ENCODE measurements around the gene PITPNB.
A peak's percentile ranks its signal among the peaks of the same experiment; 100 is the strongest.

Gene PITPNB

DNA sequence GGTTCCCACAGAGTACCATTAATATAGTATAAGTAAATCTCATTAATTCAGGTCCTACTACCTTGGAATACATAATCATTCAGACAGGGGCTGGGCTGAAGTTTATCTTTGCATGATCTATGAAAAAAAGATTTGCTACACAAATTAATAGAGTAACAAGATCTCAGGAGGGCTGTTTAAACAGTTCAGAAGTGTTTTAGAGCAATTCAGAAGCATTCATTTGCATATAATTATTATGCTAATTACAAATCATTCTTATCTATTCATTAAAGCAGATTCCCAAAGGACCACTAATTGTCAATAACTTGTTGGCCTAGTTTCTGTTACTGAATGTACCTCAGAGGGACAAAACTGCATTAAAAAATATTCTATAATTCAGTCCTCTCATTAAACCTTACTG is 40.5 kb downstream of the PITPNB start:
- DNase-seq = no peak

DNA sequence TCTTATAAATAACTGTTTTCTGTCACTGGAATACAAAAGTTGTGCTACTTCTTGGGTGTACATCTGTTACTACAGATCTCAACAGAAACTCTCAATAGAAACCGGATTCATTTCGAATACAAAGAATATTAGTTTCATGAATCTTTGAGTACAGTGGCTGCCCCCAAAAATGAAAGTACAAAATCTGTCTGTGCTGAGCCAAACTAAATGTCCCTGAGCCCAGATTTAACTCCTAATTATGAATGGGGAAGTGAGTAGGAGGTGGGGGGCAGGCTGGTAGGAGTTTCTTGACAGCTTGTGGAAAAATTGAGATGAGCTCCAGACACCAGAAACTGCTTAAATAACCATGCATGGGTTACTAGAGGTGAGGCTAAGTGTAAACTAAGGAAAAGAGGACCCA is 41.6 kb downstream of the PITPNB start:
- DNase-seq = no peak

DNA sequence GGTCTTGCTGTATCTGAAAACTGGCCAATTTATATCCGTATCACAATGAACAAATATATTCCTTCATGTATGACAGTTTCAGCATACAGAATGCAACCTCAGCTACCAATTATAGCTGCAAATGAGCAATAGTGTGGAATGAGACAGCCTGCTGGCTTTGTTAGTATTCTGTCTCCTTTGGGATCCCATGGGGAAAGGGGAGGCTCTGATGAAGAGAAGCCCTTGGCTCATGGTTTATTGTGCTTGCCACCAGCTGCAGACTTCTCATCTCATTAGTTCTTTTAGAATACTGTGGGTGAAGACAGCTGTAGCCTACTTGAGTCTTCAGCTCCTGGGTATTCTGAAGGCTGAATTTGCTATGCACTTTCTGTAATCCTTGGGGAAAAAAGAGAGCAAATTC is 42.4 kb downstream of the PITPNB start:
- DNase-seq = peak; percentile 23 to 75

DNA sequence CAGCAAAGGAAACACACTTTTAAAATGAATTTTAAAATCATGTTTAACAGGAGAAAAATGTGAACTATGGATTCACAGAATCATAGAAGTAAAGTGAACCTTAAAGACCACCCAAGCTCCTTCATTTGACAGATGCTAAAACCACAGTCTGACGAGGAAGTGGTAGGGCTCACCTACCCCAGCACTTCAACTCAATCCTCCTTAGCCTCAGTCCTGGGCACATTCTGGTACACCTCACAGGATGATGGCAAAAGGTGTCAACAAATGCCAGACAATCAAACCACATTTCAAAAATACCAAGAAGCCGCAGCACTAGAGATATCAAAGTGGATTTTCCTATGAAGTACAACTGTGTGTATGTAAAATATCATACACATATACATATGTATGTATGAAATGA is 43.1 kb downstream of the PITPNB start:
- no peak for DNase-seq

DNA sequence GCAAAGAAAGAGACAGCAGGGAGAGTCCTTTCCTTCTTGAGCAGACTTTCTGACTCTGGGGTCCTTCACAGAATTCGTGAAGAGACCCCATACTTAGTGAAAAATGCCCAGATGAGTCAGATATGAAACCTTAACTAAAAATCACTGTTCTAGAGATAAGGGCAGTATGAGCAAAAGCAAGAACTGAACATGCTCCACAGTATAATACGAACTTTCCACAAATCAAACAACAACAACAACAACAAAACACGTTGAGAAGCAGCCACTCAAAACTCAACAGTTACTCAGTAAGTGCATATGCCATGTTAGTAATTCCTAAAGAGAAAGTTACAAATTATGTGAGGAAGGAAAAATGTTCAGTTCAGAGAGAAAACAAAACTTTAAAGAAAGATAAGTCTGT is 44.3 kb downstream of the PITPNB start:
- DNase-seq = no peak

DNA sequence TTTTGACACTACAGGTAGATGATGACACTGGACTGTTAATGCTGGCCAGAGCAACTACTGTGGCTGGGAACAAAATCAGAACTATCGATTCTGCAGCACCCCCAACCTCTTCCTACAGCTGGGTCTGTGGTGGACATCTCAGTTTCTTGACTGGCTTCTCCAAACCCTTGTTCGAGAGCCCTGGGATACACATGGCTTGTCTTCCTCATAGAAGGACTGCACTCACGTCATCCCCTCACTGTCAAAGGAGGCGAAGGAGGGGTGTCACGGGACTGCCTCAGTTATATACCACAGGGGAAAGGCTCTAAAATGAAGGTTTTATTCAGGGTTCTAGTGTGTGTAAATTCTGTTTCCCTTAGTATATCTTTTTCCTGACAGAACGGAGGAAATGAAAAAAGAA is 44.9 kb downstream of the PITPNB start:
- no peak for DNase-seq

DNA sequence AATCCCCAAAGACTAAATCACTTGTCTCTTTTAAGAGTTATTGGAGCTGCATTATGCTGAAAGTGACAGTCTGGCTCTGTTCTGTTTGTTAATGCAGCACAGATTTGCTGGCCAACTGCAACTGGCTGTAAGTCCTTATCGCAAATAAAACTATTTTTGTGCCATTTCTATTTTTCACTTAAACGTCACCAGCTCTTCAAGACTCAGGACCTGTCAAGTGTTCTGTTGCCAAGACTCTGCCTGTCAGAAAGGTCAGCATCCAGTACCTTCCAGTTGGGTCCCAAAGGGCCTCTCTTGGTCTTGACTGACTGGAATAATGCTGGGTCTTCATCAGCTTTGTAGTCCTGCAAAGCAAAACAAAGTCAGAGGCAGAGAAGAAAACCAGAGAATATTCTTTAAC is 45.6 kb downstream of the PITPNB start:
- DNase-seq = no peak

DNA sequence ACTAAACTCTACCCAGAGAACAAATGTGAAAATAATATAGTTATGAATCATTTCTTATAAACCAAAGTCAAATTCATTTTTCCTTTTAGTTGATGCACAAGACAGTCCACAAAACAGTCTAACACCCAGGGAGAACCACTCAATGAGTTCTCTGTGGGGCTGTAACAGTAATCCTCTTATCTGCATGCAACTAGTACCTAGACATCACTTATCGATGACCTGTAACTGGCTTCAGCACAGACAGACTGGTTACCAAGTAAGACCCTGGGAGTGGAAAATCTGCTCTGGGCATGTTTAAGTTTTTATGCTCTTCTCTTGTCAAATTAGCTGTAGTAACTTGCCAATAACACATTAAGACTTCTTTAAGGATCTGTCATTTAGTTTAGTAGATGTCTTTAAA is 46.6 kb downstream of the PITPNB start:
- DNase-seq = no peak

DNA sequence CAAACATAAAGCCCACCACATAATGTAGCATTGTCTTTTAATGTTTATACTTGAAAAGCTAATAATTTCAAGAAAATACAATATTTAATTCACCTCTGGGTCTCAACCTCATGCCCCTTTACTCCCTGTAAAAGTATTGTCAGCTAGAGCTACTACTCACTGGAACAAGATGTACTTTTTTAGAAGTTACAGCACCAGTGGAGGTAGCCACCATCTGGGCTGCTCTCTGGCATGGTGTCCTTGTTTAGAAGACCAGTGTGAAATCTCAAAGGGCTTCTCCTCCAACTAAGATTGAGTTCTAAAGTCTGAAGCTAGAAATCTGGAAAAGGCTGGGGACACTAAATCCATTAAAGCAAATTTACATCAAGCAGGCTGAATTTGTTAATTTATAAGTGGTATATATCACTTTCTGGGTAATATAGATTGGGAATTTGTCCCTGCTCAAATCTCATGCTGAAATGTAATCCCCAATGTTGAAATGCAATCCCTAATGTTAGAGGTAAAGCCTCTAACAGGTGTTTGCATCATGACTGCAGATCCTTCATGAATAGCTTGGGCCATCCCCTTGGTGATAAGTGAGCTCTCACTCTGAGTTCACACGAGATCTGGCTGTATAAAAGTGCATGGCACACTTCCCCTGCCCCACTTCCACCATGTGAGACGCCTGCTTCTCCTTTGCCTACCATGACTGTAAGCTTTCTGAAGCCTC is 47.6 kb downstream of the PITPNB start:
- DNase-seq = no peak

DNA sequence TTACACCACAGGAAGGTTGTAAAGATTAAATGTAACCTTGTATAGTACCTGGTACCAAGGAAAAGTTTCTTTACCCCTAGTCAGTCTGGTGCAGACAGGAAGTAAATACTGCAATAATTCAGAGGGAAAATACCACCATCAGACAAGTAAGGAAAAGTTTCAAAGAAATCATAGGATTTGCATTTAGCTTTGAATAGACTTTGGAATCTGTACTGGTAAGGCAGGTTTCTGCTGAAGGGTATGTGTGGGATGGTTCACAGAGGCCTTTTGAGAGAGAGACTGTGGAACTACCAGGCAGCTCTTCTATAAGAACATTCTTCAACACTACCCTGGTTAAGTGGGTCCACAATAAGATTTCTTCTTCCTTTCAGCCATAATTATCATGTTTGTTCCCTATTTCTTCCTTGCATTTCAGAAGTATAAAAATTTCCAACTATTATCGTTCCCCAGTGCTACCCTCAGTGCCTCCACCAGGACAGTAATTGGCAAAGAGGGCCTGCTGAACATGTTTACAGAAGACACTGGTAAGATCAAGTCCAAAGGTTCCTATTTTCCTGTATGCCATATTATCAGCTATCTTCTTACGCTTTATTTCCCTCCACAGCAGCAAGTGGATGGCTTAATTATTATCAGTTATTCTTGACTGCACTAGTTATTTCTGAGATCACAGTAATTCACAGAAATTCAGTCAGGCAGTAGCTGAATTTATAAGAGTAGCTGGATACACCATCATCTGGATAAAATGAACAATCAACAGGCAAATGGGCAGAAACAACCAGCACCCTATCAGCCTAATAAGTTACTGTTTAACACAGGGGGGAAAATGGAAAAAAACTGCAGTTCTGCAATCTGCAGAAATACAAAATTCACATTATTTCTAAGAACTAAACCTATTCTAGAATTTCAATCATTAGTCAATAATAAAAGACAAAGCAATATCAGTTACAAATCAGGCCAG is 48.5 kb downstream of the PITPNB start:
- DNase-seq = no peak

DNA sequence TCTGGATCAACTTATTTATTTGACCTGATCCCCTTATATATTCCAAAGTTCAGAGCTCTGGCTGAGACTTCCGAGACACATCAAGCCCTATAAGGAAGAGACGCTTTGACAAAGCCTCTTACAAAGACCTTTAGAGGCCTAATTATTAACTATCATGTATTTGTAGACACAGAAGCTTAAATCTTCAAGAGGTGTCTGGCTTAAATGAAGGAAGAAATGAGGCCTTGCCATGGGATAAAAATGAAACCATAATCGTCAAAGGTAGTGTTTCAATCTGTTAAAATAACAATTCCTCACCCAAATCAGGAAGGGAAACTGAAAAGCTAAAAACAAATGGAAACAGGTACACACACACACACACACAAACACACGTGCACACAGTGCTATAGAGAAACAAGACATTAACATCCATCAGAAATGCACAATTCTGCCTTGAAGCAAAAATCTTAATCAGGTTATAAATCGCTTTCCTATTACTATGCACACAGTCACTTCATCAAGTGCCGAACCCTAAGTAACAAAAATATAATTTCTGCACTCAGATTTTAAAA is 50.2 kb downstream of the PITPNB start:
- no peak for DNase-seq

DNA sequence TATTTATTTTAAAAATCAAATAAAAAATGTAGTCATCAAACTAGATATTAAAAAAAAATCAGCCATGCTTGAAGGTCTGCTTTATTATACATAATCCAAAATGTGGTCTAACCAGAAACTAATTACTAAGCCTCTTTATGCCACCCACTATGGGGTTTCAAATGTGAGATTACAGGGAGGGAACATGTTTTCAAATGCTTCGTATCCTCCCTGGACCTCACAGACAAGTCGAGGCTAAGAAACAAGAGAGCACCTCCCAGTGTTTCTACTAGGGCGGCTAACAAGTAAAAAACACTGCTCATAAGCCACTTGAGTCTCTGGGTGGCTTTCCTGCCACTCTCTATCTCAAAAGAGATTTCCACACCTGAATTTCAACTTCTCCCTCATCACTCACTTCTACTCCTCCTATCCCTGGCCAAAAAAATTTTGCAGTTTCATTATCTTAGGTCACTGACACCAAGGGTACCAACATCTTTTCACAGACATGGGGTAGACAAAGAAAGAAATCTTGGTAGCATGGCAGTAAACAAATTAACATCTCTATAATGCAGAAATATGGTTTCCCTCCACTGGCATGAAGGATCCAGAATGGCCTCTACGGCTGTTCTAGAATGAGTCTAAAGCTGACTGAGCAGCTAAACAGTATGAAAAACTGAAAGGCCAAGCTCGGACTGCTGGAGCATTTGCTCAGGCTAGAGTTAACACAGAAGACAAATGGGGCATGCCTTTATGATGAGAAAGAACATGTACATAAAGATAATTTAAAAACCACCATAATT is 50.9 kb downstream of the PITPNB start:
- no peak for DNase-seq

DNA sequence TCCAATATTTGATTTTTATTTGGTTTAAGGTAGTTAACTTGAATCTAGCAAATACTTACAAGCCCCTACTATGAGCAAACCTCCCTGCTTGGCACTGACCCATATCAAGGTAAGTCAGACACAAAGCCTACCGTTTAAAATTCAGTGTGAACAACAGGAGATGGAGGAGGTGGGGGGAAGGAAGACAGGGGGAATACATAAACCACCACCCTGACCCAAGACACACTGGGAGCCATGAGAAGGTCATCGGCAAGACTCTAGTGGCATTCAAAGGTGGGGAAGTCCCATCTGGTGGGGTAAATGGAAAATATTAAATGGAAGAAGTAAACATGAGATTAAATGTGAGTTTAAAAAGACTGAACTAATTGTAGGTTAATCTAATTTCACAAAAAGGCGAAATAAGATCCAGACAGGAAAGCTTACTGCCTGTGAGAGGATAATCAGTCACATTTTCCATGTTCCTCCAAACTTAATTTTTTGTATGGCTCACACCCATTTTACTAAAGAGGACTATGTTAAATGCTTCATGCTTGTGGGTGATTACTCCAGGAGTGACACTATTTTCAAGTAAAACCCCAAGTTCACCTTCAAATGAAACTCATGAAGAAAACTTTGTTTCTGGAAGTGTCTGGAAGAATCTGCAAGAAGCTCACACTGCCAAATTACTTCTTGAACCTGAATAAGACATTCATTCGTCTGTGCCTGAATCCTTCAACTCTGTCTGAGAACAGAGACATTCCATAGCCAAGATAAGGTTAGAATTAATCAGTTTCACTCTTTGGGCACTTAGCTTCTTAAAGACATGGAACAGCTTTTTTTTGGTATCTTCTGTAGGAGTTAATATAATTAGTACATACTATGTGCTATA is 51.7 kb downstream of the PITPNB start:
- no peak for DNase-seq

DNA sequence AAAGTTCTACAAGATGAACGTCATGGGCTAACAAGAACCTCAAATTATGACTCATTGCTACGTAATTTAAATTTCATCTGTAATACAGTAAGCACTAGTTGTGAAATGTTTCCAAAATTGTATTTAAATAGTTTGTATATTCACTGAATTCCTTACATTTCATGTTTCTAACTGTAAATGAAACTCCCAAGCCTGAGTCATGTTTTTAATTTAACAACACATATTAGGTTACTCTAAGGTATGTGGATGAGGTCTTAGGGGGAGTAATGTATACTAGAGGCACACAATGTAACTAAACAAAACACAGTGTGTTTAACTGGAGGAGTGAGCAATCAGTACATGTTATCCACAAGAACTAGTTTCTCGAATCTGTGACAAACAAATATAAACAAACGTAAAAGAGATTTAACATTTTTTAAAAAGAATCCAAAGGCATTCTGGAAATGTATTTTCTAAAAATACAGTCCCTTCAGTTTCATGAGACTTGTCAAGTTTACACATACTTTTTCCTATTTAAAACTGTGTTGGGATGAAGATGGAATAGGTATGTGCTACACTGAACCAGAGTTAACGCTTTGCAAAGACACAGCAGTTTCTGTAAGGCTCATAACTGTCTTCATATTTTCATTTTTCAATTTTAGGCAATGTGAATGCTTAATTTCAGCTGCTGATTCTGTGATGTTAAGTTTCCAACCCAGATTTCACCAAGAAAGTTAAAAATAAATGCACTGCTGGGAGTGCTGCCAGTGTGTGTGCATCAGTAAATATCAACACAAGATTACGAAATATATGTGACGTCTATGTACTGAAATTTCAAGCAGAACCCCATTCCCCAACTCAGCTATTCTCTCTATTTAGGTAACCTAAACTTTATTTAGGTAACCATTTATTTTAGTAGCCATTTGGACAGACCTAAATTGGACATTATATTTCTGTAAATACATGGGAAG is 52.6 kb downstream of the PITPNB start:
- DNase-seq = no peak

DNA sequence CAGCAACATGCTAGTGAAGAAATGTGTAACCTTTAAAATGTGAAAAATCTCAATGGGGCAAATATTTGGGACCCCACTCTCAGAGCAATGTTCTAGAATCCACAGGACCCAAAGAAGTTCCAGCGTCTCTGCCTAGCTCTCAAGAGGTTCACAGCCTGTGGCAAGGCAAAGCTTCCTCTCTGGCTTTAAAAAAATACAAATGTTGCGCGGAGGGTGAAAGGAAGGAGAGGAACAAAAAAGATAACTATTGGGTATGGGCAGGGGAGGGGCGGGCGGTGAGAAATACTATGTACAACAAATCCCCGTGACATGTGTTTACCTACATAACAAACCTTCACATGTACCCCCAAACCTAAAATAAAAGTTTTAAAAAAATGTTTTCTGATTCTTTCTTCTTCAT is 53.6 kb downstream of the PITPNB start:
- no peak for DNase-seq

DNA sequence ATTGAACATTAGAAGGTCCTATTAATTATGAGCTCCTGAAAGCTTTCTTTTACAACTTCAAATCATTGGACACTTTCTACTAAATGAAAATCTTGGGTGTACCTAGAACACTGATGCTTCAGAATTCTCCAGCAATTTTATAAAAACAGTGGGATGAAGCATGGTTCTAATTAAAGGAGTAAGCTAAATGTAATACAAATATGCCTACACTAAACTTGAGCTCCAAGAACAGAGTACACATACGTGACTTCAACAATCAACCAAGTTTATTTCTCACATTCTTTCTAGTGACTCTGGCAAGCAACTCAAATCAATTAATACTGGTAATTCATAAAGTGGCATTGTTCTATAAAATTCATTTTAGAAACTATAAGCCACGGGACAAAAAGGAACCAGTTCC is 55.5 kb downstream of the PITPNB start:
- no peak for DNase-seq

DNA sequence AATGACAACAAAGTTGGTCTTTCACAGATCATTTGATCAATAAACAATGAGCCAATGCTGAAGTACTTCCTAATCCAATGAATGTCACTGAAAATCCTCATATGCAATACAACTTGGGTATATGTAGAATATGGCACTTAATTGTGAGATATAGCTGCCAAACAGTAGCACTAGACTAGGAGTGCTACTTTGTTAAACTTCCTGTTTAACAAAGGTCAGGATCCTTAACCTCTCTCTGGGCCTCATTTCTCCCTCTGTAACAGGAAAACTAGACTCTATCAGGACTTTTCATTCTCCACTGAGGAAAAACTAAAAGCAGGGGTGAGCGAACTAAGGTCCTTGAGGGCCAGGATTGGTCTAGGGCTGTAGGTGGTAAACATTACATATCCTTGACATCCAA is 56.1 kb downstream of the PITPNB start:
- DNase-seq = no peak

DNA sequence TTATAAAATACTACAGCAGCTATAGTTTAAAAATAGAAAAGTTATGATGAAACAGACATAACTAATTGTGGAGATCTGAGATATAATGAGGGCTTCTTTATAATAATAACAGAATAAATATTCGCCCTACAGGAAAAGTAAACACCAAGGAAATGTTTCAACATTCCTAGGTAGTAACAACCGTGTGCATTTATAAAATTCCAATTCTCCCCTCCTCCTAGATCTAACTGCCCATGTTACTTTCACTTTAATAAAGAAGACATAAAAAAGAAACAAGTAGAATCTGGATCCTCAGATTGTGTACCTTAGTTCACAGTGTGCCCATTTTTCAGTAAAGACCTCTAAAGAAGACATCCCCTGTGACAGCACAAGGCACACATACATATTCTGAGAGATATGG is 59.7 kb downstream of the PITPNB start:
- DNase-seq = no peak

DNA sequence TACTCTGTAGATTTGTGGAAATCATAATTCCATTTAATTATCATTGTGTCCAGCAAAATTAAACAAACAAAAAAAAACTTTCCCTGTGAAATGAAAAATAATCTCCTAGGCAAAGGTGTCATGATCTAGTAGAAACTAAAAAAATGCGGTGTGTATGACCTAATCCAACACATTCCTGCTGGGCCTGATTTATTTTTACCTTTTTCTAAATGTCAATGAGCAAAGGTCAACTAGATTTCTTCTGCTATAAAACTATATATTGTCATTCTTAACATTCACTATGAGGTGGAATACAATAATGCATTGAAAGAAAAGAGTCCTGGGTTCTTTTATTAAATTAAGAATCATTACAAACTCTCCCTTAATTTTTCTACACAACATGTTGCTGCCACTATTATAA is 60.4 kb downstream of the PITPNB start:
- no peak for DNase-seq

DNA sequence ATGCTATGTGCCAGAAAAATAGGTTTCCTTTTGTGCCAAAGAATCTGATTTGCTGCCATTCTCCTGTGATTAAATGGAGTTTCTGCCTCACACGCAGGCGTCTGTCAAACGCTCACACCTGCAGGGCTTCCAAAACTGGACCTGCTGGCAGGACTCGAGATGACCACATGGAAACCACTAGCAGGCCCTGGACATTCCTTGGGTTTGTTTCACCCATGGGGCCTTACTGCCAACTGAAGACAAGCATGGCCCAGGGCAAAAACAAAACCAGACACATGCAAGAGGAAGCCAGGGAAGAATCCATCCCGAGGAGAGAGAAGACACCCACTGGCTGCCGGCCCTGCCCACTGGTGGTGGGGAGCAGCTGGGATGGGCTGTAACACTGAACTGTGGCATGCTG is 61.6 kb downstream of the PITPNB start:
- no peak for DNase-seq

DNA sequence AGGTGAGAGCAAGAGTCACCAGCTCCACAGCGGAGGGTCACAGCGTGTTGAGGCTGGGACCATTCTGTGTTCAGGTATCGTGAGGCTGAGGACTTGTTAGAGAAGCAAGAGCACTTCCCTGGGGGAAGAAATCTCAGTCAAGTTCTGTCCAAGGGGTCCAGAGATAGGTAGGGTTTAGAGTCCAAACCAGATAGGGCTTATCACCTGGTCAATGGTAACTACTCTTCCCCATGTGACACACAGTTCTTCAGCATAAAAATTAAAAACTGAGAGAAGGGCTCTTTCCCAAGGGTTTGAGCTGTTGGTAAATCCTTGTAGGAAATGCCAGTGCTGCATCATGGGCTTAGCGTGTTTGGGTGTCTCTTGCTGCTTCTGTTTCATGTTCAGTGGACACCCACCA is 62.7 kb downstream of the PITPNB start:
- no peak for DNase-seq
